NB4 (cell line): ENCODE measurements around the gene SH2B3.

Experiments used
- CTCF ChIP-seq: IDR thresholded peaks from one replicate; pipeline ENCODE4 v1.5.1; 2012; ENCODE audit warnings: low read depth, low read length
- MYC ChIP-seq: IDR thresholded peaks from 2 replicates; pipeline ENCODE4 v1.6.1; 2011; ENCODE audit warnings: low read depth, low read length
- POLR2A ChIP-seq: IDR thresholded peaks from 2 replicates; pipeline ENCODE4 v1.6.1; 2011; ENCODE audit warnings: mild to moderate bottlenecking; ENCODE audit not compliant: insufficient read length; ENCODE audit errors: extremely low read depth
- TF ChIP-seq, protein P1 (sequence below): IDR thresholded peaks from 2 replicates; pipeline ENCODE4 v1.6.1; 2011; ENCODE audit warnings: low read depth, low read length

DNA sequence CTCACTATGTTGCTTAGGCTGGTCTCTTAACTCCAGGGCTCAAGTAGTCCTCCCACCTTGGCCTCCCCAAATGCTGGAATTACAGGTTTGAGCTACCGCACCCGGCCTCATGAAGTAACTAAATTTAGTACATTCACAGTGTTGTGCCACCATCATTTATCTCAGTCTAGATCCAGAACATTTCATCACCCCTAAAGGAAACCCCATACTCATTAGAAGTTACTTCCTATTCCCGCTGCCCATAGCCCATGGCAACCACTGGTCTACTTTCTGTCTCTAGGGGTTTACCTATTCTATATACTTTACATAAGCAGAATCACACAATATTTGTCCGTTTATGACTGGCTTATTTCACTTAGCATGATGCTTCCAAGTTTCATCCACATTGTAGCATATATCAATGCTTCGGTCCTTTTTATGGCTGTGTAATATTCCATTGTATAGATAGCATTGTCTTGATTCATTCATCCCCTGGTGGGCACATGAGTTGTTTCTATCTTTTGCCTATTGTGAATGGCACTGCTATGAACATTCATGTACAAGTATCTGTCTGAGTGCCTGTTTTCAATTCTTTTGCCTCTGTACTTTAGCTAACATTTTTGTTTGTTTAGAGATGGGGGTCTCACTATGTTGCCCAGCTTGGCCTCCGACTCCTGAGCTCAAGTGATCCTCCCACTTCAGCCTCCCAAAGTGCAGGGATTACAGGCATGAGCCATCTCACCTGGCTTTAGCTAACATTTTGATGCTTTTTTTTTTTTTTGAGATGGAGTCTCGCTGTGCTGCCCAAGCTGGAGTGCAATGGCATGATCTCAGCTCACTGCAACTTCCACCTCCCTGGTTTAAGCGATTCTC, 10.2 kb upstream of the SH2B3 start:
- TF ChIP-seq CTCF (no peak), POLR2A (no peak), MYC (no peak)
- TF ChIP-seq, protein P1, sequence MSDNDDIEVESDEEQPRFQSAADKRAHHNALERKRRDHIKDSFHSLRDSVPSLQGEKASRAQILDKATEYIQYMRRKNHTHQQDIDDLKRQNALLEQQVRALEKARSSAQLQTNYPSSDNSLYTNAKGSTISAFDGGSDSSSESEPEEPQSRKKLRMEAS = no peak
